ENCODE data around the gene FBXO9. TPM values are rescaled to one million over a fixed set of nuclear protein-coding genes. Genes with fewer than 3 reads are reported as not detected.

The FBXO9 gene
- total RNA-seq, 1 donor from 2014 or later: 54.9 TPM

DNA sequence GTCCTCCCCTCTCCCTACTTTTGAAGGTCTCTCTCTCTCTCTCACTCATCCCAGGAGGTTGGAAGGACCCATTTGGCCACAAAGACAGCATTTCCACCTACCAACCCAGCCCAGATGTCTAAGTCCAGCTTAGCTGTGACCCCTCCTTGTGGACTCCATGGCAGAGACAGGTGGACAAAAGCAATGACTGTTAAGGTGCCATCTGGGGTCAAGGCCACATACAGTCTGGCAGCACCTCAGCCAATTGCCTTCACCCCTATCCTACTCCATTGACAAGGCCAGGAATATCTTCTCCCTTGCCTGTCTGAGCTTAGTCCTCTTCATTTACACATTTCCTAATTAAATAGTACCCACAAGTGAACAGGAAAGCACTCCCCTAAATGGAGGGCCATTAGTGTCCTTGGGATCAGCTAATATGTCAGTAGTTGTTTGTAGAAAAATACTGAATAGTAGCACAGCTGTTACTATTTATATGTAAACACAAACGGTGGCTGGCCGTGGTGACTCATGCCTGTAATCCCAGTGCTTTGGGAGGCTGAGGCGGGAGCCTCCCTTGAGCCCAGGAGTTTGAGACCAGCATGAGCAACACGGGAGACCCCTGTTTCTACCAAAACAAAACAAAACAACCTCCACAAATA is 54.7 kb downstream of the FBXO9 start:
- ATAC-seq (no peak), DNase-seq (no peak)
- intact Hi-C loops (cut with micrococcal nuclease): no loop called here

GRCh38 chr6:53124131-53124800 is 59.1 kb downstream of the FBXO9 start:
- intact Hi-C loops (cut with micrococcal nuclease): no loop called here
- no peak for DNase-seq
- no peak for ATAC-seq

- no peak for DNase-seq
- intact Hi-C loops (cut with micrococcal nuclease): no loop called here
- ATAC-seq: no peak
Observed at GRCh38 chr6:53125276-53125675, 60.1 kb downstream of the FBXO9 start.

- no peak for ATAC-seq
- intact Hi-C loops (cut with micrococcal nuclease): no loop called here
- DNase-seq: no peak
Observed at GRCh38 chr6:53128842-53129241, 63.6 kb downstream of the FBXO9 start.

DNA sequence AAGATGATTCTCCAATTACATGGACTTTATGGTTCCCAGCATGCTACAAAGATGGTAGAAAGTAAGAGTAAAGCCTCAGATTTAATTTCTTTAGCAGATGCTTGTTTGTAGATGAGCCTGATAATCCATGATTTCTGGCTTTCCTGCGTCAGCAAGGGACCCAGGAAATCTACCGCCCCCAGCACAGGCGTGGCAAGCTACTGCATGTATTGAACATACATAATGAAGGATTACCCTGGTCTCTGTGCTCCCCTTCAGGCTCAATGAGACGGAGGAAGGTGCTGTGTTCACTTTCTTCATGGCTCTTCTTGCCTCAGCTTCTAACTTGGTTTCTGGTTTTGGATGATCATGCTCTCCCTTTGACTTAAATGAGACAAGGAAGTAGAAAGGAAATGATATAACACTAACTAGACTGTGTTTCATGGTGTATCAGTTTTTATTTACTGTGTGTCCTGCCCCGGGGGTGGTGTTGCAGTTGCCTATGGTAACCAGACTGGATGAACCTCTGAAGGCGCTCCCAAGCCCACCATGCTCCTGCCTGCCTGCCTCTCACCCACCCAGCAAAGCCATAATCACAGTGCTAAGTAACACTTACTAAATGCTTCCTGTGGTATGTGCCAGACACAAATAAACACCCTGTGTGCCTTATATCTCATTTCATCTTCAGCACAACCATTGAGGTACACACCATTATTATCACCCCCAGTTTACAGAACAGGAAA is 65.5 kb downstream of the FBXO9 start:
- no peak for ATAC-seq
- intact Hi-C loops (cut with micrococcal nuclease): no loop called here

DNA sequence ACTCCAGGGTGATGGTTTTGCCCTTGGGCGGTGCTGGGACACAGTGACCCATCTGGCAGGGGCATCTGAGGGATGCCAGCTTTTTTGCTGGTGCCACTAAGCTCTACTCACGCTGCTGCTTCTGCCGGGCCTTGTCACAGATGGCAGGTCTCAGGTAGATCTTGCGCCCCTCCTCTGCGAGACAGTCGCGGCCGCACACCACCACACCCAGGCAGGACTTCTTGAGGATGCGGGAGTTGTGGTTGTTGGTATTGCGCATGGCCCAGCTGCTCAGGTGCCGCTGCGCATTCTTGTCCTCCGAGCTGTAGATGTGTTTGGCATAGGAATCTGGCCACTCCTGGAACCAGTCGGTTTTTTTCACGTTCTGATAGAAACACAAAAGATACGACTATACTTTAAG is 68.8 kb downstream of the FBXO9 start:
- DNase-seq (no peak), ATAC-seq (no peak)
- intact Hi-C loops (cut with micrococcal nuclease): no loop called here

More for the DNA sequence above, 65.5 kb downstream of the FBXO9 start:
- no peak for DNase-seq

GRCh38 chr6:53134601-53135235 is 69.5 kb downstream of the FBXO9 start:
- intact Hi-C loops (cut with micrococcal nuclease): no loop called here
- ATAC-seq (no peak), DNase-seq (no peak)

GRCh38 chr6:53136000-53136609 is 70.9 kb downstream of the FBXO9 start:
- ATAC-seq (no peak), DNase-seq (no peak)
- intact Hi-C loops (cut with micrococcal nuclease): no loop called here

DNA sequence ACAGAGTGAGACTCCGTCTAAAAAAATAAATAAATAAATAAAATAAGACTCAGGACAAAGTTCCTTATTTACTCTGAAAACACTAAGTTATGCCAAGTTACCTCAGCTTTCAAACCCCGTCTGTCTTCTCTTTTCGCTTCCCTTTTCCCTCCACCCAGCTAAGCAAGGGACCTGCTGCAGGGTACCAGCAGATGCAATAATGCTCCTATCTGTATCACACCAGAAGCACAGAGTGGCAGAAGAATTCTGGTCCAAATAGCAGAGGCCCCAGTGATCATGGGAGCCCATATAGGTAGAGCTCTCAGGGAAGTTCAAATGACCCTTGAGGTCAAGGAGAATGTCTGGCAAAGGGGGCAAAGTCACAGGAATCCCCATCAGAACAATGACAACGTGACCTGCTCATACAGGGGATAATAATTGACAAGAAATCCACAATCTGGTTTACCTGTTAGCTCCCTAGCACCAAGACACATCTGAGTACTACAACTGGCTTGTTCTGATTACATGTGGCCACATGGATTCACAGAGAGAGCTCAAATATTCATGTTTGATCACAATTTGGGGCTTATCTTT is 74.7 kb downstream of the FBXO9 start:
- DNase-seq (no peak), ATAC-seq (no peak)
- intact Hi-C loops (cut with micrococcal nuclease): no loop called here

- no peak for DNase-seq
- ATAC-seq: no peak
- intact Hi-C loops (cut with micrococcal nuclease): no loop called here
Observed at GRCh38 chr6:53142810-53143209, 77.6 kb downstream of the FBXO9 start.

DNA sequence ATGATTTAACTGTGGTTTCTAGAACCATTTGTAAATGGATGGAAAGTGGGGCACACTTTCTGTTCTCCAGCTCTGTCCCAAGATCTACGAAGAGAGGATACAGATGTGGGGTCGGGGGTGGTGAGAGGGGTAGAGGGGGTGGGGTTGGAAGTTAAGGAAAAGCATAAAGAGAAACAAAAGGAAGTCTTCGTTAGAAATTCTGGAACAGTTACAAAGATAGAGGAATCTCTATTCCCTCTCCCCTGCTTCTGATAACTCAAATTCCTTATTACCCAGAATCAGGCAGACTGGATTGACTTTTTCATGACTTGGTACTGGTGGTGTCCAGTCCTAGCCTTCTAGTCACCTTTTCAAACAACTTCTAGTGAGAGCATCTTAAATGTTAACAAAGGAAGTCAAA is 78.5 kb downstream of the FBXO9 start:
- intact Hi-C loops (cut with micrococcal nuclease): no loop called here
- DNase-seq: no peak
- no peak for ATAC-seq

DNA sequence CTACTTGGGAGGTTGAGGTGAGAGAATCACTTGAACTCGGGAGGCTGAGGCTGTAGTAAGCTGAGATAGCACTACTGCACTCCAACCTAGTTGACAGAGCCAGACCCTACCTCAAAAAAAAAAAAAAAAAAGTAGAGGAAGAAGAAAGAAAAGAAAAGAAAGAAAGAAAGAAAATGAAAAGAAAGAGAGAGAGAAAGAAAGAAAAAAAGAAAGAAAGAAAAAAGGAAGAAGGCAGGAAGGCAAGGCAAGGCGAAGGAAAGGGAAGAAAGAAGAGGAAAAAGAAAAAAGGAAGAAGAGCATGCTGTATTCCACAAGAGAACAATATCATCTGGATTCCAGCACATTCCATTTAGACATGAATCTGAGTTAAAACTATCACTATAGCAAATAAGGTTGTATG is 79.6 kb downstream of the FBXO9 start:
- ATAC-seq (no peak), DNase-seq (no peak)
- intact Hi-C loops (cut with micrococcal nuclease): no loop called here

DNA sequence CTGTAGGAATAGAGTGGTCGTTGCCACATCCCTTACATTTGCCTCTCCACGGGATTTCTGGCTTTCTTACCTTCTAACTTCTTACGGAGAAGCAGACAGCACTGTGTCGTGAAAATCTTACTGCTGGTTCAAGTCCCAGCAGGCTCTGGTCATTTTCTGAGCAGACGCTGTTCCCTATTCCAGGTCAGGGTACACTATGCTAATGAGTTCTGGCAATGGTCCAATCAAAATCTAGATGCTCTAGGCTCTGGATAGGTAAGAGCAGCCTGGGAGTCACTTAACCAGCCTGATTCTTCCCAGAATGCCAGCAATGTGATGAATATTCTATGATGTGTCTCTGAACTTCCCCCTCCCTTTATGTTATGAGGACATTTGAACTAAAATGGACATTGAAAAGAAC is 83.5 kb downstream of the FBXO9 start, which contains the start of gene GCM1:
TSS of gene GCM1 (minus strand) at position 158 of the 400 bp plus-strand sequence. CDS start 3,209 bp downstream, outside the sequence.
- ATAC-seq (no peak), DNase-seq (no peak)
- intact Hi-C loops (cut with micrococcal nuclease): no loop called here

Other genes starting within 250 kb of the FBXO9 start
- gene GSTA5, start 224.6 kb upstream of the FBXO9 start, total RNA-seq: not detected
- not detected for gene GSTA3, start 155.7 kb upstream of the FBXO9 start, total RNA-seq
- 8.0 TPM for gene GSTA4, start 70.1 kb upstream of the FBXO9 start, total RNA-seq
- 7.5 TPM for gene CILK1, start 3.6 kb upstream of the FBXO9 start, total RNA-seq
- not detected for gene GCM1, start 83.4 kb downstream of the FBXO9 start, total RNA-seq

All from left ventricle myocardium superior (tissue), 1 donor.